ENCODE measurements around the gene SPRR2F. TPM values are rescaled to one million over a fixed set of nuclear protein-coding genes. Genes with fewer than 3 reads are reported as not detected.
"Not testable (repeated sequence)": the region's sequence is repeated elsewhere in the genome, so short reads cannot be mapped to it uniquely, and the experiment has no call there.

Gene SPRR2F
- total and polyA plus RNA-seq, 4 experiments from 2014 or later, result not detected

- H3K36me3 ChIP-seq (ENCODE audit: insufficient read depth, low read length); H3K27ac Mint-ChIP-seq; H3K27me3 ChIP-seq (ENCODE audit: insufficient read depth, low read length); intact Hi-C loops (cut with micrococcal nuclease); H3K36me3 Mint-ChIP-seq; CTCF ChIA-PET (ENCODE audit: partially characterized antibody); H3K4me1 Mint-ChIP-seq; H3K27ac ChIP-seq (ENCODE audit: low read depth, low read length); DNase-seq; POLR2A ChIA-PET (ENCODE audit: partially characterized antibody); H3K4me1 ChIP-seq (ENCODE audit: insufficient read depth, low read length); H3K4me3 ChIP-seq (ENCODE audit: low read length in 2 of 2); H3K4me3 Mint-ChIP-seq; H3K9me3 ChIP-seq (ENCODE audit: control insufficient read depth in 1 of 2, low read length in 2 of 2): not testable (repeated sequence)
- peaks cover 0 to 25% (median 15%) of the 10 kb centered on the region in 8 donors for H3K9me3 Mint-ChIP-seq
- H3K27me3 Mint-ChIP-seq, result peaks cover 9 to 15% of the 10 kb centered on the region in 2 donors
Observed at GRCh38 chr1:153128688-153129087, 15.4 kb upstream of the SPRR2F start.

- intact Hi-C loops (cut with micrococcal nuclease), result no loop called here
- Mint-ChIP-seq H3K36me3 (no peaks in the 10 kb centered on the region), H3K27ac (no peak overlapping the region), H3K9me3 (peaks cover 0 to 30% (median 19%) of the 10 kb centered on the region in 8 donors), H3K27me3 (peaks cover 7 to 8% of the 10 kb centered on the region in 2 donors), H3K4me3 (no peak overlapping the region), H3K4me1 (no peaks in the 10 kb centered on the region)
- H3K27me3 ChIP-seq (ENCODE audit: insufficient read depth, low read length), result peaks cover 6% of the 10 kb centered on the region
- no peaks in the 10 kb centered on the region for H3K4me1 ChIP-seq (ENCODE audit: insufficient read depth, low read length)
- H3K27ac ChIP-seq (ENCODE audit: low read depth, low read length), result no peak overlapping the region
- ChIA-PET CTCF (ENCODE audit: partially characterized antibody) (no interaction called here), POLR2A (ENCODE audit: partially characterized antibody) (no interaction called here)
- H3K4me3 ChIP-seq (ENCODE audit: low read length in 2 of 2), result no peak overlapping the region
- H3K9me3 ChIP-seq (ENCODE audit: control insufficient read depth in 1 of 2, low read length in 2 of 2), result no peaks in the 10 kb centered on the region
- DNase-seq, result no peak
- no peaks in the 10 kb centered on the region for H3K36me3 ChIP-seq (ENCODE audit: insufficient read depth, low read length)
Observed at GRCh38 chr1:153127296-153127695, 14.0 kb upstream of the SPRR2F start.

- peaks cover 5% of the 10 kb centered on the region for H3K27me3 ChIP-seq (ENCODE audit: insufficient read depth, low read length)
- H3K4me1 ChIP-seq (ENCODE audit: insufficient read depth, low read length), result no peaks in the 10 kb centered on the region
- ChIA-PET CTCF (ENCODE audit: partially characterized antibody) (no interaction called here), POLR2A (ENCODE audit: partially characterized antibody) (no interaction called here)
- Mint-ChIP-seq H3K9me3 (peaks cover 0 to 30% (median 21%) of the 10 kb centered on the region in 8 donors), H3K27me3 (peaks cover 6 to 7% of the 10 kb centered on the region in 2 donors), H3K36me3 (no peaks in the 10 kb centered on the region), H3K27ac (no peak overlapping the region), H3K4me1 (no peaks in the 10 kb centered on the region), H3K4me3 (no peak overlapping the region)
- H3K9me3 ChIP-seq (ENCODE audit: control insufficient read depth in 1 of 2, low read length in 2 of 2), result no peaks in the 10 kb centered on the region
- H3K4me3 ChIP-seq (ENCODE audit: low read length in 2 of 2), result no peak overlapping the region
- DNase-seq, result no peak
- no peak overlapping the region for H3K27ac ChIP-seq (ENCODE audit: low read depth, low read length)
- intact Hi-C loops (cut with micrococcal nuclease), result no loop called here
- H3K36me3 ChIP-seq (ENCODE audit: insufficient read depth, low read length), result no peaks in the 10 kb centered on the region
Observed at GRCh38 chr1:153125536-153125935, 12.2 kb upstream of the SPRR2F start.

- POLR2A ChIA-PET (ENCODE audit: partially characterized antibody); H3K36me3 ChIP-seq (ENCODE audit: insufficient read depth, low read length); H3K4me1 ChIP-seq (ENCODE audit: insufficient read depth, low read length); DNase-seq; H3K4me1 Mint-ChIP-seq; H3K36me3 Mint-ChIP-seq; H3K9me3 ChIP-seq (ENCODE audit: control insufficient read depth in 1 of 2, low read length in 2 of 2); H3K27me3 ChIP-seq (ENCODE audit: insufficient read depth, low read length); H3K4me3 Mint-ChIP-seq; CTCF ChIA-PET (ENCODE audit: partially characterized antibody); intact Hi-C loops (cut with micrococcal nuclease); H3K27ac Mint-ChIP-seq; H3K4me3 ChIP-seq (ENCODE audit: low read length in 2 of 2); H3K27ac ChIP-seq (ENCODE audit: low read depth, low read length): not testable (repeated sequence)
- peaks cover 0 to 30% (median 20%) of the 10 kb centered on the region in 8 donors for H3K9me3 Mint-ChIP-seq
- peaks cover 8 to 11% of the 10 kb centered on the region in 2 donors for H3K27me3 Mint-ChIP-seq
Observed at GRCh38 chr1:153123793-153124192, 10.5 kb upstream of the SPRR2F start.

- H3K36me3 Mint-ChIP-seq, result no peaks in the 10 kb centered on the region
- H3K36me3 ChIP-seq (ENCODE audit: insufficient read depth, low read length), result no peaks in the 10 kb centered on the region
- H3K9me3 ChIP-seq (ENCODE audit: control insufficient read depth in 1 of 2, low read length in 2 of 2), result no peaks in the 10 kb centered on the region
- H3K4me1 ChIP-seq (ENCODE audit: insufficient read depth, low read length), result no peaks in the 10 kb centered on the region
- POLR2A ChIA-PET (ENCODE audit: partially characterized antibody), result no interaction called here
- H3K27ac ChIP-seq (ENCODE audit: low read depth, low read length), result no peak overlapping the region
- DNase-seq, result no peak
- H3K27me3 Mint-ChIP-seq, result peaks cover 11% of the 10 kb centered on the region in 2 donors
- H3K9me3 Mint-ChIP-seq, result peaks cover 0 to 30% (median 20%) of the 10 kb centered on the region in 8 donors
- CTCF ChIA-PET (ENCODE audit: partially characterized antibody), result no interaction called here
- no peak overlapping the region for H3K4me3 ChIP-seq (ENCODE audit: low read length in 2 of 2)
- no peaks in the 10 kb centered on the region for H3K4me1 Mint-ChIP-seq
- H3K4me3 Mint-ChIP-seq, result no peak overlapping the region
- H3K27me3 ChIP-seq (ENCODE audit: insufficient read depth, low read length), result no peaks in the 10 kb centered on the region
- intact Hi-C loops (cut with micrococcal nuclease), result no loop called here
- H3K27ac Mint-ChIP-seq, result no peak overlapping the region
Observed at GRCh38 chr1:153122831-153123421, 9.6 kb upstream of the SPRR2F start.

GRCh38 chr1:153120945-153121344, 7.6 kb upstream of the SPRR2F start:
- H3K4me3 ChIP-seq (ENCODE audit: low read length in 2 of 2), result no peak overlapping the region
- Mint-ChIP-seq H3K27ac (no peak overlapping the region), H3K4me1 (no peaks in the 10 kb centered on the region), H3K36me3 (no peaks in the 10 kb centered on the region), H3K4me3 (no peak overlapping the region), H3K9me3 (peaks cover 0 to 27% (median 18%) of the 10 kb centered on the region in 8 donors), H3K27me3 (peaks cover 11% of the 10 kb centered on the region in 2 donors)
- intact Hi-C loops (cut with micrococcal nuclease), result no loop called here
- H3K9me3 ChIP-seq (ENCODE audit: control insufficient read depth in 1 of 2, low read length in 2 of 2), result no peaks in the 10 kb centered on the region
- POLR2A ChIA-PET (ENCODE audit: partially characterized antibody), result no interaction called here
- no peak overlapping the region for H3K27ac ChIP-seq (ENCODE audit: low read depth, low read length)
- H3K27me3 ChIP-seq (ENCODE audit: insufficient read depth, low read length), result no peaks in the 10 kb centered on the region
- no peaks in the 10 kb centered on the region for H3K36me3 ChIP-seq (ENCODE audit: insufficient read depth, low read length)
- no peaks in the 10 kb centered on the region for H3K4me1 ChIP-seq (ENCODE audit: insufficient read depth, low read length)
- CTCF ChIA-PET (ENCODE audit: partially characterized antibody), result no interaction called here
- DNase-seq, result no peak

- peaks cover 11 to 15% of the 10 kb centered on the region in 2 donors for H3K27me3 Mint-ChIP-seq
- Histone ChIP-seq H3K4me3 (ENCODE audit: low read length in 2 of 2) (no peak overlapping the region), H3K27me3 (ENCODE audit: insufficient read depth, low read length) (no peaks in the 10 kb centered on the region), H3K9me3 (ENCODE audit: control insufficient read depth in 1 of 2, low read length in 2 of 2) (no peaks in the 10 kb centered on the region), H3K4me1 (ENCODE audit: insufficient read depth, low read length) (no peaks in the 10 kb centered on the region), H3K27ac (ENCODE audit: low read depth, low read length) (no peak overlapping the region), H3K36me3 (ENCODE audit: insufficient read depth, low read length) (no peaks in the 10 kb centered on the region)
- no peaks in the 10 kb centered on the region for H3K36me3 Mint-ChIP-seq
- CTCF ChIA-PET (ENCODE audit: partially characterized antibody), result no interaction called here
- no peak overlapping the region for H3K4me3 Mint-ChIP-seq
- intact Hi-C loops (cut with micrococcal nuclease), result no loop called here
- DNase-seq, result no peak
- peaks cover 0 to 13% (median 5%) of the 10 kb centered on the region in 8 donors for H3K9me3 Mint-ChIP-seq
- POLR2A ChIA-PET (ENCODE audit: partially characterized antibody), result no interaction called here
- H3K27ac Mint-ChIP-seq, result no peak overlapping the region
- H3K4me1 Mint-ChIP-seq, result no peaks in the 10 kb centered on the region
Observed at GRCh38 chr1:153119491-153119971, 6.2 kb upstream of the SPRR2F start.

GRCh38 chr1:153115264-153115663, 1.9 kb upstream of the SPRR2F start:
- H3K4me3 Mint-ChIP-seq; H3K27ac Mint-ChIP-seq; POLR2A ChIA-PET (ENCODE audit: partially characterized antibody); CTCF ChIA-PET (ENCODE audit: partially characterized antibody); H3K9me3 Mint-ChIP-seq; H3K36me3 ChIP-seq (ENCODE audit: insufficient read depth, low read length); H3K9me3 ChIP-seq (ENCODE audit: control insufficient read depth in 1 of 2, low read length in 2 of 2); H3K36me3 Mint-ChIP-seq; H3K4me3 ChIP-seq (ENCODE audit: low read length in 2 of 2); H3K4me1 Mint-ChIP-seq; intact Hi-C loops (cut with micrococcal nuclease); H3K27ac ChIP-seq (ENCODE audit: low read depth, low read length); H3K4me1 ChIP-seq (ENCODE audit: insufficient read depth, low read length); DNase-seq; H3K27me3 ChIP-seq (ENCODE audit: insufficient read depth, low read length): not testable (repeated sequence)
- peaks cover 10 to 15% of the 10 kb centered on the region in 2 donors for H3K27me3 Mint-ChIP-seq
